B cell (primary cell): Measurements from ENCODE around the gene ZMYND8. TPM values are rescaled to one million over a fixed set of nuclear protein-coding genes. Genes with fewer than 3 reads are reported as not detected.

Experiments used
- ATAC-seq: fragments of 200-7000 bp; cut with Tn5 transposase; one replicate; pipeline ENCODE4 v1.10.0; 2021; ENCODE audit warnings: low read depth, mild to moderate bottlenecking, moderate number of reproducible peaks, moderate library complexity
- CTCF ChIA-PET: fragments of 350-600 bp; sonication (Branson Sonifier 250); formaldehyde crosslinking; loops from one replicate; lab custom pipeline; 2021; ENCODE audit warnings: antibody characterized with exemption, inconsistent platforms; lab: Charles Lee
- POLR2A ChIA-PET: fragments of 350-600 bp; sonication (Branson Sonifier 250); formaldehyde crosslinking; loops from one replicate; lab custom pipeline; 2021; ENCODE audit warnings: antibody characterized with exemption; lab: Charles Lee
- DNase-seq: peaks from one replicate; pipeline ENCODE4 v3.0.0; 2013
- H2AFZ ChIP-seq: 2 replicates; pipeline ENCODE4 v1.6.1; 2012; ENCODE audit warnings: mild to moderate bottlenecking, low read depth, low read length; ENCODE audit not compliant: insufficient read depth, poor library complexity, severe bottlenecking
- H3K27ac ChIP-seq, 2 donors: 1 replicate in 1 of 2; 2 replicates in 1 of 2; pipeline ENCODE4 v1.5.1; 2012 to 2013; ENCODE audit warnings: low read length in 2 of 2, mild to moderate bottlenecking in 2 of 2, moderate library complexity in 1 of 2
- H3K27me3 ChIP-seq, 4 experiments: fragments of 200-600 bp in 1 of 4; sonication (generic) in 1 of 4; replicated peaks in 1 of 4; 1 replicate in 2 of 4; 2 replicates in 2 of 4; pipeline versions ENCODE4 v1.6.1 to v1.7.0; 2013 to 2016; ENCODE audit warnings: low read length in 3 of 4, mild to moderate bottlenecking in 2 of 4, mixed read lengths in 1 of 4, moderate library complexity in 1 of 4; ENCODE audit not compliant: insufficient read depth in 4 of 4, control insufficient read depth in 3 of 4; ENCODE audit errors: control extremely low read depth in 1 of 4
- H3K36me3 ChIP-seq, 2 experiments: replicated peaks in 1 of 2; 1 replicate in 1 of 2; 2 replicates in 1 of 2; pipeline versions ENCODE4 v1.6.1 to v1.7.1; 2013; ENCODE audit warnings: low read length in 1 of 2; ENCODE audit not compliant: insufficient read depth in 2 of 2, control insufficient read depth in 1 of 2; ENCODE audit errors: control extremely low read depth in 1 of 2, extremely low read depth in 1 of 2
- H3K4me1 ChIP-seq, 2 donors: fragments of 200-600 bp in 1 of 2; sonication (generic) in 1 of 2; 1 replicate in 1 of 2; 2 replicates in 1 of 2; pipeline versions ENCODE4 v1.5.1 to v1.6.1; 2013 to 2017; ENCODE audit warnings: low read length in 2 of 2; ENCODE audit not compliant: control insufficient read depth in 2 of 2, insufficient read depth in 2 of 2
- H3K4me2 ChIP-seq: replicated peaks from 2 replicates; pipeline ENCODE3; 2012; ENCODE audit warnings: mild to moderate bottlenecking, low read depth, low read length; ENCODE audit not compliant: poor library complexity, severe bottlenecking
- H3K4me3 ChIP-seq, 5 experiments: fragments of 200-600 bp in 1 of 5; sonication (generic) in 1 of 5; 1 replicate in 3 of 5; 2 replicates in 2 of 5; pipeline versions ENCODE4 v1.5.1 to v1.7.0; 2011 to 2016; ENCODE audit warnings: low read length in 4 of 5, mild to moderate bottlenecking in 4 of 5, low read depth in 2 of 5, control low read depth in 1 of 5, moderate library complexity in 1 of 5; ENCODE audit not compliant: insufficient read depth in 1 of 5; ENCODE audit errors: control extremely low read depth in 1 of 5, extremely low read depth in 1 of 5
- H3K79me2 ChIP-seq: fragments of 200-600 bp; sonication (generic); one replicate; pipeline ENCODE4 v1.6.0; 2016; ENCODE audit warnings: low read length; ENCODE audit not compliant: control insufficient read depth, insufficient read depth
- H3K9ac ChIP-seq: fragments of 200-600 bp; sonication (generic); 2 replicates; pipeline ENCODE4 v1.6.1; 2017; ENCODE audit warnings: mild to moderate bottlenecking, low read length, moderate library complexity
- H3K9me3 ChIP-seq, 3 donors: one replicate each; pipeline versions ENCODE4 v1.6.1 to v1.7.1; 2013; ENCODE audit warnings: low read length in 2 of 3; ENCODE audit not compliant: control insufficient read depth in 2 of 3, insufficient read depth in 1 of 3; ENCODE audit errors: control extremely low read depth in 1 of 3
- H4K20me1 ChIP-seq: 2 replicates; pipeline ENCODE4 v1.6.0; 2012; ENCODE audit warnings: mild to moderate bottlenecking, low read length; ENCODE audit not compliant: insufficient read depth, control insufficient read depth, poor library complexity, severe bottlenecking
- H3K27ac Mint-ChIP-seq: one replicate; pipeline ENCODE4 v1.8.0; 2021; ENCODE audit warnings: mixed read lengths
- H3K27me3 Mint-ChIP-seq: one replicate; pipeline ENCODE4 v1.8.0; 2021; ENCODE audit warnings: mixed read lengths
- H3K4me1 Mint-ChIP-seq: one replicate; pipeline ENCODE4 v1.8.0; 2021; ENCODE audit warnings: mixed read lengths
- H3K4me3 Mint-ChIP-seq: one replicate; pipeline ENCODE4 v1.8.0; 2021; ENCODE audit warnings: mixed read lengths
- H3K9me3 Mint-ChIP-seq: one replicate; pipeline ENCODE4 v1.8.0; 2022; ENCODE audit warnings: mixed read lengths; ENCODE audit not compliant: insufficient read depth
- CTCF ChIP-seq: fragments of 200-600 bp; IDR thresholded peaks from one replicate; pipeline ENCODE4 v1.8.0; 2022; ENCODE audit warnings: antibody characterized with exemption, mild to moderate bottlenecking
- EZH2 ChIP-seq: IDR thresholded peaks from 2 replicates; pipeline ENCODE4 v1.6.1; 2012; ENCODE audit warnings: borderline replicate concordance, low read depth, mild to moderate bottlenecking, moderate library complexity, low read length; ENCODE audit not compliant: insufficient read depth, poor library complexity, severe bottlenecking
- WGBS: methylation state at CpG from one replicate; pipeline ENCODE4 v1.1.5; 2013; ENCODE audit warnings: missing lambda C conversion rate; ENCODE audit not compliant: insufficient coverage; 5-methylcytosine and 5-hydroxymethylcytosine counted together
- intact Hi-C: fragments of 100-400 bp; cut with micrococcal nuclease; formaldehyde crosslinking; loops from one replicate; pipeline ENCODE4 v1.10.0; 2022
- polyA plus RNA-seq: library from polyadenylated mRNA; depleted of rRNA; stranded (reverse); fragments of >200 nt; gene quantifications from 2 replicates; pipeline ENCODE4 v1.2.3, GENCODE V29; 2012
- total RNA-seq, 2 donors: library from RNA; stranded (reverse); fragments of 120-200 nt in 1 of 2; gene quantifications; 1 replicate in 1 of 2; 2 replicates in 1 of 2; pipeline versions ENCODE4 v1.2.3 to v1.2.4, GENCODE V29; 2013 to 2022

ZMYND8 gene
- total and polyA plus RNA-seq, 2 donors (not counting 1 experiment from before 2014, with no cell fraction given): 20.3 to 67.2 TPM

DNA sequence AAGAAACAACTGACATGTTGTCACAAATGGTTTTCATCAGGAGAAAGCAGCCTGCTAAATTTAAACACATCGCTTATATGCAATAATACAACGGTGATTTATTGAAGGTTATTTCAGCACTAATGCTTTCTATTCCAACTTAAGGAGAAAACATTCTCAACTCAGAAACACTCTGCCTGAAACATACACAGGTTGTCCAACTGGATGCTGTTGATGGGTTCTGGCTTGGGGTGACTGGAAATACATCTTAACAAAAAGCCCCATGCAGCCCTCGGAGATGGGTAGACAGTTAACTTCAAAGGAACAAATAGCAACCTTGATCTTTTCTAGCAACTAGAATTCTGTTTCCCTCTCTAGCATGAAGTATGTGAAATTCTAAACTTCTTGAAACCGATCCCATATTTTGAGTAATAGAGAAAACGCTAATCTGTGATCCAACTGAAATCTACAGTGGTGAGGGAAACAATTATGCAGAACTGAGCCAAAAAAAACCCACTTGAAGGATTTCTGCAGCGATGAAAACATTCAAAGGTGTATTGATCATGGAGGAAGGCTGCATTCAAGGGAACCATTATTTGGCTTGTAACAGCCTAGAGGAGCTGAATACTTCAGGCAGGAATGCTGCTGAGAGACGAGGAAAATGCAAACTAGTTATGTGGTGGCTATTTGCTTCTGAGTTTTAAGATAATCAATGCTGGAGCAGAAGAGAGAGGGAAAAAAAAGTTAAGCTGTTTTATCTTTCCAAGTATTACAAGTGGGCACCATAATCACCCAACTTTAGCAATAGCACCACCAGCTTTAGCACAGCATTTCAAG, 6.9 kb downstream of the ZMYND8 start:
- CTCF ChIA-PET: interaction anchor here (0.6 to 7.5 kb wide), 6 partner anchors 11 to 271 kb away, joined by 3 to 56 read pairs (median 17); no protein-coding TSS in a partner anchor
- Mint-ChIP-seq H3K4me1 (peaks cover 3% of the 10 kb centered on the region), H3K27ac (no peak overlapping the region), H3K4me3 (no peak overlapping the region), H3K27me3 (no peaks in the 10 kb centered on the region), H3K9me3 (no peaks in the 10 kb centered on the region)
- H3K36me3 ChIP-seq: peaks cover 0 to 16% of the 10 kb centered on the region in 2 experiments
- 49% methylated on average over 2 of the region's 7 CpGs for WGBS
- H4K20me1 ChIP-seq: peaks cover 17% of the 10 kb centered on the region
- H3K4me1 ChIP-seq: peaks cover 81 to 87% of the 10 kb centered on the region in 2 donors
- peak overlapping the region; percentile 26 for H2AFZ ChIP-seq
- H3K4me3 ChIP-seq: peak overlapping the region in 3 of 5 experiments; percentile 28 to 68 (median 39)
- peak overlapping the region; percentile 85 for H3K4me2 ChIP-seq
- intact Hi-C loops: loop anchor here (1.0 to 5.0 kb wide), 6 partner anchors 11 to 87 kb away; no protein-coding TSS in a partner anchor
- no peak for TF ChIP-seq CTCF
- TF ChIP-seq EZH2: no peak
- H3K27ac ChIP-seq: peak overlapping the region; percentile 62 to 90
- H3K79me2 ChIP-seq: peaks cover 100% of the 10 kb centered on the region
- ATAC-seq (no peak), DNase-seq (no peak)
- peak overlapping the region; percentile 57 for H3K9ac ChIP-seq
- H3K27me3 ChIP-seq: no peaks in the 10 kb centered on the region
- POLR2A ChIA-PET: interaction anchor here (0.5 to 0.7 kb wide), 3 partner anchors 29 to 195 kb away, joined by 5 to 7 read pairs (median 5); no protein-coding TSS in a partner anchor
- H3K9me3 ChIP-seq: no peaks in the 10 kb centered on the region
